Measurements from ENCODE around the gene AUTS2. TPM values are rescaled to one million over a fixed set of nuclear protein-coding genes. Genes with fewer than 3 reads are reported as not detected.

AUTS2 gene
- total and polyA plus RNA-seq, 2 of the 8 experiments (the other 6 are each of a cell fraction or from before 2014, with no cell fraction given), result 25.9 to 101 TPM

DNA sequence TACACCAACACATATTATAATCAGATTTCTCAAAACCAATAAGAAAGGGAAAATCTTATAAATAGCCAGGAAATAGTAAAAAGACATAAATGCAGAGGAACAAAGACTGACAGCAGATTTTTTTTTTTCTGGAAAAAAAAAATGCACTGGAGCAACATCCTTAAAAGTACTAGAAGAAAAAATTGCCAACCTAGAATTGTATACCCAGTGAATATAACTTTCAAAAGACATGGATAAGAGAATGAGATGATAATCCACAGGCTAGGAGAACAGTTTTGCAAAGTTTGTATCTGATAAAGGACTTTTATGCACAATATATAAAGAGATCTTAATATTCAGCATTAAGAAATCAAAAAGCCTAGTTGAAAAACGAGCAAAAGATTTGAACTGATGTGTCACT lies 554.0 kb downstream of the AUTS2 start:
- CTCF ChIA-PET (ENCODE audit: partially characterized antibody), result interaction anchor here (4.0 kb wide), 1 partner anchor 10 kb away, joined by 9 read pairs; no protein-coding TSS in a partner anchor
- no peak overlapping the region for H2BK12ac ChIP-seq (ENCODE audit: low read depth, low read length)
- POLR2A ChIA-PET (ENCODE audit: partially characterized antibody), result no interaction called here
- H3K4me1 ChIP-seq (replicated peaks in 1 of 4; ENCODE audit: control insufficient read depth in 3 of 4, insufficient read depth in 4 of 4, low read length in 3 of 4), result peaks cover 0 to 9% (median 2%) of the 10 kb centered on the region in 4 experiments; a peak in 3 of 7 replicates
- no peak overlapping the region for H2BK5ac ChIP-seq (ENCODE audit: low read depth, low read length)
- no peaks in the 10 kb centered on the region for H3K79me1 ChIP-seq (ENCODE audit: low read depth, low read length)
- no peak overlapping the region for H2BK20ac ChIP-seq (ENCODE audit: low read length)
- H4K20me1 ChIP-seq (replicated peaks in 1 of 2; ENCODE audit: control insufficient read depth in 1 of 2, insufficient read depth in 2 of 2, low read length in 2 of 2), result no peaks in the 10 kb centered on the region
- H3K4ac ChIP-seq (replicated peaks; ENCODE audit: insufficient read length, low read depth, low read length), result no peak overlapping the region
- H4K91ac ChIP-seq (replicated peaks; ENCODE audit: insufficient read length, low read length), result no peak overlapping the region
- H3K9ac ChIP-seq (replicated peaks in 1 of 4; ENCODE audit: extremely low read depth in 1 of 4, low read depth in 3 of 4, low read length in 3 of 4), result no peak overlapping the region
- H2BK120ac ChIP-seq (replicated peaks; ENCODE audit: low read depth, low read length), result no peak overlapping the region
- H3K27me3 ChIP-seq (replicated peaks in 1 of 4; ENCODE audit: control insufficient read depth in 3 of 4, extremely low read depth in 1 of 4, insufficient read depth in 3 of 4, low read length in 3 of 4), result no peaks in the 10 kb centered on the region
- H3K4me2 ChIP-seq (ENCODE audit: insufficient read depth in 1 of 2, low read depth in 2 of 2, low read length in 2 of 2), result no peak overlapping the region
- H2AK5ac ChIP-seq (ENCODE audit: low read depth, low read length), result no peak overlapping the region
- H3K79me2 ChIP-seq (ENCODE audit: control insufficient read depth in 1 of 2, insufficient read depth in 2 of 2, low read length in 2 of 2), result no peaks in the 10 kb centered on the region
- no peak overlapping the region for H3K14ac ChIP-seq (ENCODE audit: insufficient read length)
- H3K27ac ChIP-seq (ENCODE audit: low read depth, low read length), result no peak overlapping the region
- WGBS, 2 experiments (ENCODE audit: extremely low coverage in 1 of 2, insufficient coverage in 1 of 2, insufficient read length in 1 of 2, insufficient replicate concordance in 2 of 2, low coverage in 1 of 2, low lambda C conversion rate in 2 of 2, missing lambda C conversion rate in 1 of 2), result 88% methylated on average over 1 of the region's 1 CpG; no CpG with 5 or more reads in 1 of the 2 experiments
- H4K8ac ChIP-seq (ENCODE audit: extremely low read depth, insufficient read depth, low read length), result no peak overlapping the region
- H2BK15ac ChIP-seq (ENCODE audit: low read length), result no peak overlapping the region
- H3K18ac ChIP-seq (ENCODE audit: extremely low read depth, low read length), result no peak overlapping the region
- no peak overlapping the region for H3K4me3 ChIP-seq (ENCODE audit: extremely low read depth in 1 of 4, insufficient read depth in 2 of 4, low read depth in 3 of 4, low read length in 4 of 4)
- FAIRE-seq, result no peak
- no peaks in the 10 kb centered on the region for H3K23me2 ChIP-seq (ENCODE audit: low read depth, low read length)
- no peak overlapping the region for H4K5ac ChIP-seq (ENCODE audit: insufficient read length, low read depth, low read length)
- no peak overlapping the region for H3K23ac ChIP-seq (ENCODE audit: insufficient read length)
- H2AFZ ChIP-seq (ENCODE audit: low read length), result no peak overlapping the region
- no peaks in the 10 kb centered on the region for H3K9me3 ChIP-seq (ENCODE audit: insufficient read depth in 2 of 2, low read depth in 1 of 2, low read length in 1 of 2)
- DNase-seq (ENCODE audit: low read depth in 1 of 2, low spot score in 2 of 2), result no peak
- no peak overlapping the region for H3K56ac ChIP-seq (replicated peaks; ENCODE audit: insufficient read length, low read depth, low read length)
- no peaks in the 10 kb centered on the region for H3K36me3 ChIP-seq (ENCODE audit: control insufficient read depth in 2 of 4, insufficient read depth in 4 of 4, low read length in 3 of 4)
- TF ChIP-seq, protein P1, sequence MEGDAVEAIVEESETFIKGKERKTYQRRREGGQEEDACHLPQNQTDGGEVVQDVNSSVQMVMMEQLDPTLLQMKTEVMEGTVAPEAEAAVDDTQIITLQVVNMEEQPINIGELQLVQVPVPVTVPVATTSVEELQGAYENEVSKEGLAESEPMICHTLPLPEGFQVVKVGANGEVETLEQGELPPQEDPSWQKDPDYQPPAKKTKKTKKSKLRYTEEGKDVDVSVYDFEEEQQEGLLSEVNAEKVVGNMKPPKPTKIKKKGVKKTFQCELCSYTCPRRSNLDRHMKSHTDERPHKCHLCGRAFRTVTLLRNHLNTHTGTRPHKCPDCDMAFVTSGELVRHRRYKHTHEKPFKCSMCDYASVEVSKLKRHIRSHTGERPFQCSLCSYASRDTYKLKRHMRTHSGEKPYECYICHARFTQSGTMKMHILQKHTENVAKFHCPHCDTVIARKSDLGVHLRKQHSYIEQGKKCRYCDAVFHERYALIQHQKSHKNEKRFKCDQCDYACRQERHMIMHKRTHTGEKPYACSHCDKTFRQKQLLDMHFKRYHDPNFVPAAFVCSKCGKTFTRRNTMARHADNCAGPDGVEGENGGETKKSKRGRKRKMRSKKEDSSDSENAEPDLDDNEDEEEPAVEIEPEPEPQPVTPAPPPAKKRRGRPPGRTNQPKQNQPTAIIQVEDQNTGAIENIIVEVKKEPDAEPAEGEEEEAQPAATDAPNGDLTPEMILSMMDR (IDR thresholded peaks at IDR 0.05; ENCODE audit: control extremely low read depth in 1 of 3, insufficient read depth in 1 of 3, low read depth in 1 of 3, low read length in 3 of 3), result no peak
- no peak for TF ChIP-seq FOSL1 (IDR thresholded peaks at IDR 0.05; ENCODE audit: insufficient read depth, low read depth, low read length)
- no peak for TF ChIP-seq TAF7 (optimal IDR thresholded peaks at IDR 0.05; ENCODE audit: borderline replicate concordance, low read depth, low read length)
- no peak for TF ChIP-seq NANOG (IDR thresholded peaks at IDR 0.05; ENCODE audit: insufficient read depth, low read depth, low read length, poor library complexity, severe bottlenecking)
- no peak for TF ChIP-seq RBBP5 (IDR thresholded peaks at IDR 0.05; ENCODE audit: borderline replicate concordance, low read depth, low read length)
- no peak for TF ChIP-seq CEBPB (IDR thresholded peaks at IDR 0.05; ENCODE audit: low read depth, low read length)
- no peak for TF ChIP-seq ASH2L (IDR thresholded peaks at IDR 0.05; ENCODE audit: low read length)
- no peak for TF ChIP-seq BCL11A (IDR thresholded peaks at IDR 0.05; ENCODE audit: low read depth in 2 of 2, low read length in 2 of 2)
- no peak for TF ChIP-seq CTBP2 (IDR thresholded peaks at IDR 0.05; ENCODE audit: borderline replicate concordance, insufficient read depth, insufficient read length, low read length)
- no peak for TF ChIP-seq GABPA (IDR thresholded peaks at IDR 0.05; ENCODE audit: borderline replicate concordance, insufficient read depth, low read length)
- no peak for TF ChIP-seq NRF1 (IDR thresholded peaks at IDR 0.05; ENCODE audit: low read depth, low read length)
